ENCODE results near the gene SEPTIN7. TPM values are rescaled to one million over a fixed set of nuclear protein-coding genes. Genes with fewer than 3 reads are reported as not detected.

The SEPTIN7 gene
- total RNA-seq, 1 experiment from 2014 or later: 140 TPM

DNA sequence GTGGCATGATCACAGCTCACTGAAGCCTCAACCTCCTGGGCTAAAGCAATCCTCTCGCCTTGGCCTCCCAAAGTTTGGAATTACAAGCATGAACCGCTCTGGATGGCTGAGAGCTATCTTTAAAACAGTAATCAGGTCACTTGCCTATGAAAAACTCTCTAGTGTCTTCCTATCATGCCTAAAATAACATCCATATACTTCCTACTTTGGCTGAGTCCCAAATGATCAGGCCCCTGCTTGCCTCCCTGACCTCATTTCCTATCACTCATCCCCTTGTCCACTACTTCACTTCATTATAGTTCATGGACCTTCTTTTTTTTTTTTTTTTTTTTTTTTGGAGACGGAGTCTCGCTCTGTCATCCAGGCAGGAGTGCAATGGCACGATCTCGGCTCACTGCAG, 28.0 kb downstream of the SEPTIN7 start (continued):
- TF ChIP-seq, protein P1, sequence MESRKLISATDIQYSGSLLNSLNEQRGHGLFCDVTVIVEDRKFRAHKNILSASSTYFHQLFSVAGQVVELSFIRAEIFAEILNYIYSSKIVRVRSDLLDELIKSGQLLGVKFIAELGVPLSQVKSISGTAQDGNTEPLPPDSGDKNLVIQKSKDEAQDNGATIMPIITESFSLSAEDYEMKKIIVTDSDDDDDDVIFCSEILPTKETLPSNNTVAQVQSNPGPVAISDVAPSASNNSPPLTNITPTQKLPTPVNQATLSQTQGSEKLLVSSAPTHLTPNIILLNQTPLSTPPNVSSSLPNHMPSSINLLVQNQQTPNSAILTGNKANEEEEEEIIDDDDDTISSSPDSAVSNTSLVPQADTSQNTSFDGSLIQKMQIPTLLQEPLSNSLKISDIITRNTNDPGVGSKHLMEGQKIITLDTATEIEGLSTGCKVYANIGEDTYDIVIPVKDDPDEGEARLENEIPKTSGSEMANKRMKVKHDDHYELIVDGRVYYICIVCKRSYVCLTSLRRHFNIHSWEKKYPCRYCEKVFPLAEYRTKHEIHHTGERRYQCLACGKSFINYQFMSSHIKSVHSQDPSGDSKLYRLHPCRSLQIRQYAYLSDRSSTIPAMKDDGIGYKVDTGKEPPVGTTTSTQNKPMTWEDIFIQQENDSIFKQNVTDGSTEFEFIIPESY (IDR thresholded peaks at IDR 0.05; ENCODE audit: extremely low read depth, insufficient replicate concordance, low read length): no peak
- TF ChIP-seq CEBPB (IDR thresholded peaks at IDR 0.05; ENCODE audit: low read depth): no peak

DNA sequence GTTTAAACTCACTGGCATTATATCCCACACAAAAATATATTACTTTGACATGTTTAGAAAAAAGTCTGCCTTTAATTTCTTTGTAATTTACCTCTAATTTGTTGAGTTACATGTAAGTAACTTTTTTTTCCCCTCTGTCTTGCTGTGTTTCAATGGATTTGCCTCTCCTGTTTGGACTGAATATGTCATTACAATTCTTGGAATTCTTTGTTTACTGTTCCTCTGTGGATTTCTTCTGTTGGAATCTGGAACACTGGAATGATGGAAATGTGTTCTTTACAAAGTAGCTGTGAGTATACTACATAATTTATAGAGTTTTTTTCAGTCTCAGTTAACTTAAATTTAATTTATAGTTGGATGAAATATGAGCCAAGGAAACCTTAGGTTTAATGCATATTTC, 30.4 kb downstream of the SEPTIN7 start:
- H3K9me3 ChIP-seq (ENCODE audit: control insufficient read depth in 1 of 2, insufficient read depth in 1 of 2, low read depth in 1 of 2, low read length in 2 of 2): no peaks in the 10 kb centered on the region
- no peaks in the 10 kb centered on the region for H3K9me2 ChIP-seq (ENCODE audit: insufficient read depth)
- RAD21 ChIA-PET (ENCODE audit: low non-redundant PET in 1 of 2, low total read pairs in 2 of 2, uncharacterized antibody in 2 of 2, unreplicated experiment in 2 of 2): no interaction called here
- intact Hi-C loops (cut with micrococcal nuclease): no loop called here
- DNase-seq (ENCODE audit: low read depth, low spot score) (no peak), ATAC-seq (no peak)
- no peaks in the 10 kb centered on the region for H3K27me3 ChIP-seq (ENCODE audit: insufficient read depth, low read length)
- TF ChIP-seq FOSL1 (IDR thresholded peaks at IDR 0.05; ENCODE audit: low read depth) (no peak), SP1 (IDR thresholded peaks at IDR 0.05; ENCODE audit: low read depth) (no peak), SRF (IDR thresholded peaks at IDR 0.05; ENCODE audit: low read depth) (no peak), SIN3A (IDR thresholded peaks at IDR 0.05; ENCODE audit: low read depth) (no peak), CEBPB (IDR thresholded peaks at IDR 0.05; ENCODE audit: low read depth) (no peak), ZNF274 (IDR thresholded peaks at IDR 0.05; ENCODE audit: low read depth, low read length) (no peak), TCF7L2 (IDR thresholded peaks at IDR 0.05; ENCODE audit: borderline replicate concordance, extremely low read depth, insufficient read depth, insufficient read length) (no peak), JUND (IDR thresholded peaks at IDR 0.05) (no peak), POLR2AphosphoS5 (IDR thresholded peaks at IDR 0.05; ENCODE audit: low read depth, low read length) (no peak), RAD21 (IDR thresholded peaks at IDR 0.05; ENCODE audit: low read depth) (no peak), ZFX (IDR thresholded peaks at IDR 0.05) (no peak), YY1 (IDR thresholded peaks at IDR 0.05; ENCODE audit: extremely low read depth, insufficient replicate concordance, low read depth, low read length) (no peak), CBX3 (IDR thresholded peaks at IDR 0.05; ENCODE audit: low read depth) (no peak)
- TF ChIP-seq, protein P2, sequence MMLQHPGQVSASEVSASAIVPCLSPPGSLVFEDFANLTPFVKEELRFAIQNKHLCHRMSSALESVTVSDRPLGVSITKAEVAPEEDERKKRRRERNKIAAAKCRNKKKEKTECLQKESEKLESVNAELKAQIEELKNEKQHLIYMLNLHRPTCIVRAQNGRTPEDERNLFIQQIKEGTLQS (IDR thresholded peaks at IDR 0.05): no peak
- TF ChIP-seq, protein P1 (IDR thresholded peaks at IDR 0.05; ENCODE audit: extremely low read depth, insufficient replicate concordance, low read length): no peak
- TF ChIP-seq, protein P3, sequence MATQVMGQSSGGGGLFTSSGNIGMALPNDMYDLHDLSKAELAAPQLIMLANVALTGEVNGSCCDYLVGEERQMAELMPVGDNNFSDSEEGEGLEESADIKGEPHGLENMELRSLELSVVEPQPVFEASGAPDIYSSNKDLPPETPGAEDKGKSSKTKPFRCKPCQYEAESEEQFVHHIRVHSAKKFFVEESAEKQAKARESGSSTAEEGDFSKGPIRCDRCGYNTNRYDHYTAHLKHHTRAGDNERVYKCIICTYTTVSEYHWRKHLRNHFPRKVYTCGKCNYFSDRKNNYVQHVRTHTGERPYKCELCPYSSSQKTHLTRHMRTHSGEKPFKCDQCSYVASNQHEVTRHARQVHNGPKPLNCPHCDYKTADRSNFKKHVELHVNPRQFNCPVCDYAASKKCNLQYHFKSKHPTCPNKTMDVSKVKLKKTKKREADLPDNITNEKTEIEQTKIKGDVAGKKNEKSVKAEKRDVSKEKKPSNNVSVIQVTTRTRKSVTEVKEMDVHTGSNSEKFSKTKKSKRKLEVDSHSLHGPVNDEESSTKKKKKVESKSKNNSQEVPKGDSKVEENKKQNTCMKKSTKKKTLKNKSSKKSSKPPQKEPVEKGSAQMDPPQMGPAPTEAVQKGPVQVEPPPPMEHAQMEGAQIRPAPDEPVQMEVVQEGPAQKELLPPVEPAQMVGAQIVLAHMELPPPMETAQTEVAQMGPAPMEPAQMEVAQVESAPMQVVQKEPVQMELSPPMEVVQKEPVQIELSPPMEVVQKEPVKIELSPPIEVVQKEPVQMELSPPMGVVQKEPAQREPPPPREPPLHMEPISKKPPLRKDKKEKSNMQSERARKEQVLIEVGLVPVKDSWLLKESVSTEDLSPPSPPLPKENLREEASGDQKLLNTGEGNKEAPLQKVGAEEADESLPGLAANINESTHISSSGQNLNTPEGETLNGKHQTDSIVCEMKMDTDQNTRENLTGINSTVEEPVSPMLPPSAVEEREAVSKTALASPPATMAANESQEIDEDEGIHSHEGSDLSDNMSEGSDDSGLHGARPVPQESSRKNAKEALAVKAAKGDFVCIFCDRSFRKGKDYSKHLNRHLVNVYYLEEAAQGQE (IDR thresholded peaks at IDR 0.05; ENCODE audit: low read depth): no peak
- POLR2A ChIA-PET: no interaction called here
- BruUV-seq (replicated peaks): no TSS peak
- H3K36me3 ChIP-seq (ENCODE audit: control insufficient read depth in 1 of 2, insufficient read depth in 2 of 2, low read length in 2 of 2): peaks cover 0 to 2% of the 10 kb centered on the region in 2 experiments; a peak in 1 of 4 replicates
- no peak overlapping the region for H3K4me2 ChIP-seq (ENCODE audit: low read length)
- H3K27ac ChIP-seq (ENCODE audit: low read depth, low read length): no peak overlapping the region
- no peaks in the 10 kb centered on the region for H3K4me1 ChIP-seq (ENCODE audit: control insufficient read depth in 1 of 2, insufficient read depth in 2 of 2, low read length in 2 of 2)
- CTCF ChIA-PET: no interaction called here
- no peak overlapping the region for H2AFZ ChIP-seq (ENCODE audit: low read depth, low read length, poor library complexity, severe bottlenecking)
- no peak overlapping the region for H3K4me3 ChIP-seq (replicated peaks in 1 of 2; ENCODE audit: low read depth in 1 of 2, low read length in 2 of 2)
- H3K79me2 ChIP-seq (ENCODE audit: insufficient read depth, low read length): peaks cover 100% of the 10 kb centered on the region
- no peak overlapping the region for H3K9ac ChIP-seq (ENCODE audit: low read length)
- H4K20me1 ChIP-seq (ENCODE audit: insufficient read depth): peaks cover 23% of the 10 kb centered on the region; the same call in 1 of the 2 replicates

Measured in HCT116 (cell line).